ENCODE results near the gene ROBO4. TPM values are rescaled to one million over a fixed set of nuclear protein-coding genes. Genes with fewer than 3 reads are reported as not detected.
A peak's percentile ranks its signal among the peaks of the same experiment; 100 is the strongest.

Gene ROBO4
- total RNA-seq, 2 donors from 2014 or later: not detected

- no peaks in the 10 kb centered on the region for H3K9me3 Mint-ChIP-seq
- peaks cover 33% of the 10 kb centered on the region for H3K4me1 Mint-ChIP-seq (ENCODE audit: low read depth)
- no peak overlapping the region for H3K27ac Mint-ChIP-seq
- H3K27me3 Mint-ChIP-seq (ENCODE audit: low read depth): peaks cover 98% of the 10 kb centered on the region
- no peak for DNase-seq
- no peaks in the 10 kb centered on the region for H3K36me3 Mint-ChIP-seq (ENCODE audit: insufficient read depth in 2 of 2)
- no peak for ATAC-seq (replicated peaks in 1 of 2)
- H3K4me3 Mint-ChIP-seq: no peak overlapping the region
These were observed 27.2 kb downstream of the ROBO4 start for GRCh38 chr11:124870430-124870829.

GRCh38 chr11:124869856-124870387 lies 27.7 kb downstream of the ROBO4 start:
- DNase-seq: no peak
- H3K27me3 Mint-ChIP-seq (ENCODE audit: low read depth): peaks cover 95% of the 10 kb centered on the region
- no peak for ATAC-seq (replicated peaks in 1 of 2)
- no peaks in the 10 kb centered on the region for H3K9me3 Mint-ChIP-seq
- no peaks in the 10 kb centered on the region for H3K36me3 Mint-ChIP-seq (ENCODE audit: insufficient read depth in 2 of 2)
- no peak overlapping the region for H3K27ac Mint-ChIP-seq
- H3K4me3 Mint-ChIP-seq: no peak overlapping the region
- peaks cover 33% of the 10 kb centered on the region for H3K4me1 Mint-ChIP-seq (ENCODE audit: low read depth)

GRCh38 chr11:124869331-124869730 lies 28.3 kb downstream of the ROBO4 start:
- H3K4me3 Mint-ChIP-seq: peak overlapping the region; percentile 58 to 59
- H3K27me3 Mint-ChIP-seq (ENCODE audit: low read depth): peaks cover 95% of the 10 kb centered on the region
- no peaks in the 10 kb centered on the region for H3K9me3 Mint-ChIP-seq
- H3K36me3 Mint-ChIP-seq (ENCODE audit: insufficient read depth in 2 of 2): no peaks in the 10 kb centered on the region
- DNase-seq (no peak), ATAC-seq (replicated peaks in 1 of 2) (no peak)
- no peak overlapping the region for H3K27ac Mint-ChIP-seq
- peaks cover 36% of the 10 kb centered on the region for H3K4me1 Mint-ChIP-seq (ENCODE audit: low read depth)

- H3K27me3 Mint-ChIP-seq (ENCODE audit: low read depth): peaks cover 96% of the 10 kb centered on the region
These were observed 29.1 kb downstream of the ROBO4 start for GRCh38 chr11:124868331-124869274.

GRCh38 chr11:124867700-124868099 lies 30.0 kb downstream of the ROBO4 start:
- Mint-ChIP-seq H3K4me1 (ENCODE audit: low read depth) (peaks cover 52% of the 10 kb centered on the region), H3K4me3 (no peak overlapping the region), H3K27me3 (ENCODE audit: low read depth) (peaks cover 96% of the 10 kb centered on the region), H3K36me3 (ENCODE audit: insufficient read depth in 2 of 2) (no peaks in the 10 kb centered on the region), H3K27ac (no peak overlapping the region), H3K9me3 (no peaks in the 10 kb centered on the region)
- peak; percentile 47 to 53 for ATAC-seq (replicated peaks in 1 of 2)
- peak; percentile 29 to 40 for DNase-seq

More at GRCh38 chr11:124868331-124869274, 29.1 kb downstream of the ROBO4 start:
- no peak for ATAC-seq (replicated peaks in 1 of 2)
- H3K9me3 Mint-ChIP-seq: no peaks in the 10 kb centered on the region
- H3K36me3 Mint-ChIP-seq (ENCODE audit: insufficient read depth in 2 of 2): no peaks in the 10 kb centered on the region
- DNase-seq: peak in 1 of 2 donors; percentile 19
- peaks cover 43% of the 10 kb centered on the region for H3K4me1 Mint-ChIP-seq (ENCODE audit: low read depth)
- peak overlapping the region; percentile 58 to 59 for H3K4me3 Mint-ChIP-seq
- H3K27ac Mint-ChIP-seq: no peak overlapping the region

GRCh38 chr11:124865902-124866851 lies 31.5 kb downstream of the ROBO4 start:
- no peaks in the 10 kb centered on the region for H3K9me3 Mint-ChIP-seq
- peak; percentile 67 to 74 for DNase-seq
- H3K27ac Mint-ChIP-seq: no peak overlapping the region
- peak; percentile 61 to 65 for ATAC-seq (replicated peaks in 1 of 2)
- peaks cover 93% of the 10 kb centered on the region for H3K27me3 Mint-ChIP-seq (ENCODE audit: low read depth)
- peaks cover 53% of the 10 kb centered on the region for H3K4me1 Mint-ChIP-seq (ENCODE audit: low read depth)
- peak overlapping the region; percentile 51 to 60 for H3K4me3 Mint-ChIP-seq
- no peaks in the 10 kb centered on the region for H3K36me3 Mint-ChIP-seq (ENCODE audit: insufficient read depth in 2 of 2)

- no peak for ATAC-seq (replicated peaks in 1 of 2)
- H3K4me3 Mint-ChIP-seq: peak within 1 kb of the TSS; percentile 51 to 60
- H3K4me1 Mint-ChIP-seq (ENCODE audit: low read depth): peaks cover 53% of the 10 kb centered on the region
- H3K27ac Mint-ChIP-seq: no peak within 1 kb of the TSS
- peaks cover 92% of the 10 kb centered on the region for H3K27me3 Mint-ChIP-seq (ENCODE audit: low read depth)
- no peak for DNase-seq
- H3K9me3 Mint-ChIP-seq: no peaks in the 10 kb centered on the region
- H3K36me3 Mint-ChIP-seq (ENCODE audit: insufficient read depth in 2 of 2): no peaks in the 10 kb centered on the region
These were observed 32.3 kb downstream of the ROBO4 start, which contains the start of gene ROBO3 for GRCh38 chr11:124865181-124865901. TSS of gene ROBO3 (plus strand) at chr11:124865432. CDS start at chr11:124865578, 146 bp downstream.

- H3K36me3 Mint-ChIP-seq (ENCODE audit: insufficient read depth in 2 of 2): no peaks in the 10 kb centered on the region
- DNase-seq (no peak), ATAC-seq (replicated peaks in 1 of 2) (no peak)
- H3K9me3 Mint-ChIP-seq: no peaks in the 10 kb centered on the region
- H3K4me3 Mint-ChIP-seq: no peak overlapping the region
- peaks cover 88% of the 10 kb centered on the region for H3K27me3 Mint-ChIP-seq (ENCODE audit: low read depth)
- H3K27ac Mint-ChIP-seq: no peak overlapping the region
- peaks cover 53% of the 10 kb centered on the region for H3K4me1 Mint-ChIP-seq (ENCODE audit: low read depth)
These were observed 32.8 kb downstream of the ROBO4 start for GRCh38 chr11:124864892-124865180.

GRCh38 chr11:124864176-124864891 lies 33.3 kb downstream of the ROBO4 start:
- H3K27me3 Mint-ChIP-seq (ENCODE audit: low read depth): peaks cover 87% of the 10 kb centered on the region
- DNase-seq (no peak), ATAC-seq (replicated peaks in 1 of 2) (no peak)
- no peak overlapping the region for H3K4me3 Mint-ChIP-seq
- H3K36me3 Mint-ChIP-seq (ENCODE audit: insufficient read depth in 2 of 2): no peaks in the 10 kb centered on the region
- H3K27ac Mint-ChIP-seq: no peak overlapping the region
- H3K4me1 Mint-ChIP-seq (ENCODE audit: low read depth): peaks cover 50% of the 10 kb centered on the region
- H3K9me3 Mint-ChIP-seq: no peaks in the 10 kb centered on the region

GRCh38 chr11:124863826-124864165 lies 33.9 kb downstream of the ROBO4 start:
- H3K4me1 Mint-ChIP-seq (ENCODE audit: low read depth): peaks cover 44% of the 10 kb centered on the region
- H3K36me3 Mint-ChIP-seq (ENCODE audit: insufficient read depth in 2 of 2): no peaks in the 10 kb centered on the region
- no peaks in the 10 kb centered on the region for H3K9me3 Mint-ChIP-seq
- ATAC-seq (replicated peaks in 1 of 2) (no peak), DNase-seq (no peak)
- H3K27me3 Mint-ChIP-seq (ENCODE audit: low read depth): peaks cover 84% of the 10 kb centered on the region
- H3K27ac Mint-ChIP-seq: no peak overlapping the region
- H3K4me3 Mint-ChIP-seq: no peak overlapping the region

GRCh38 chr11:124863137-124863825 lies 34.4 kb downstream of the ROBO4 start:
- no peak overlapping the region for H3K27ac Mint-ChIP-seq
- no peak for DNase-seq
- H3K9me3 Mint-ChIP-seq: no peaks in the 10 kb centered on the region
- ATAC-seq (replicated peaks in 1 of 2): no peak
- H3K36me3 Mint-ChIP-seq (ENCODE audit: insufficient read depth in 2 of 2): no peaks in the 10 kb centered on the region
- H3K4me1 Mint-ChIP-seq (ENCODE audit: low read depth): peaks cover 40% of the 10 kb centered on the region
- H3K27me3 Mint-ChIP-seq (ENCODE audit: low read depth): peaks cover 79% of the 10 kb centered on the region
- H3K4me3 Mint-ChIP-seq: no peak overlapping the region
